Sigmoid colon (tissue), 4 donors: Measurements from ENCODE around the gene GPD2.
A peak's percentile ranks its signal among the peaks of the same experiment; 100 is the strongest.

Source experiments
- POLR2AphosphoS5 ChIP-seq, 4 donors: sonication (generic); formaldehyde crosslinking; IDR thresholded peaks; one replicate each; pipeline ENCODE4 v1.6.1; 2017; ENCODE audit warnings: antibody characterized with exemption in 4 of 4
- TF ChIP-seq, protein P1 (sequence below), 4 experiments: fragments of 450-650 bp in 3 of 4; fragments of 200-600 bp in 1 of 4; IDR thresholded peaks; one replicate each; pipeline ENCODE4 v1.5.1; 2016 to 2019; ENCODE audit warnings: antibody characterized with exemption in 4 of 4, mild to moderate bottlenecking in 3 of 4, moderate library complexity in 2 of 4

DNA sequence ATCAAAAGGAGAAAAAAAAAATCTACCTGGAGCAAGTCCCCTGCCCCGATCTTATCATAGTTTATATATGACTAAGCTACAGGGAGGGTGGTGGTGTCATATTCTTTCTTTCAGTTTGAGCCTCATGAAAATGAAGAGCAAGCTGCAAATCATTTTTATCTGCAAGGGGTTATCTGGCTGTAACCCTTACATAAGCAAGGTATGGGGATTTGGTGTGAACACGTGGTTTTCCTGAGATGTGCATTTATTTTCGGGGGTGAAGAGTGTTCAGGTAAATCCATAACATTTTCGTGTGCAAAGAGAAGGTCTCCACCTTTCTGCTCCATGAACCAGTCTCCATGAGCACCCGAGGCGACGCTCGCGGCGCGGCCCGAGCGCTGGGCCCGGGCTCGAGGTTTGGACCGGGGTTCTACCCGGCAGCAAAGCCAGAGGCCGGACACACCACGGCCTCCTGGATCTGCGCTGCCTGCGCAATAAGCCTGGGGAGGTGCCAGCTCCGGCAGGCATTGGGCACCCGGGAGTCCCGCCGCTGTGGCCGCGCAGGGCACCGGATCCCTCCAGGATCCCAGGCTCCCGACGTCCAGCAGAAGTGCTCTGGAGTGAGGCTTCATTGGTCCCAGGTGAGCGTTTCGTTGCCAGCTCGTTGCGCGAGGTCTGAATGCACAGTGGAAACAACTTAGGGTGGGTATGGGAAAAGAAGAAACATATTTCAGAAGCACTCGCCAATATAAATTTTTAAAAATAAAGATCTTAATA lies 36.1 kb upstream of the GPD2 start:
- TF ChIP-seq, protein P1, sequence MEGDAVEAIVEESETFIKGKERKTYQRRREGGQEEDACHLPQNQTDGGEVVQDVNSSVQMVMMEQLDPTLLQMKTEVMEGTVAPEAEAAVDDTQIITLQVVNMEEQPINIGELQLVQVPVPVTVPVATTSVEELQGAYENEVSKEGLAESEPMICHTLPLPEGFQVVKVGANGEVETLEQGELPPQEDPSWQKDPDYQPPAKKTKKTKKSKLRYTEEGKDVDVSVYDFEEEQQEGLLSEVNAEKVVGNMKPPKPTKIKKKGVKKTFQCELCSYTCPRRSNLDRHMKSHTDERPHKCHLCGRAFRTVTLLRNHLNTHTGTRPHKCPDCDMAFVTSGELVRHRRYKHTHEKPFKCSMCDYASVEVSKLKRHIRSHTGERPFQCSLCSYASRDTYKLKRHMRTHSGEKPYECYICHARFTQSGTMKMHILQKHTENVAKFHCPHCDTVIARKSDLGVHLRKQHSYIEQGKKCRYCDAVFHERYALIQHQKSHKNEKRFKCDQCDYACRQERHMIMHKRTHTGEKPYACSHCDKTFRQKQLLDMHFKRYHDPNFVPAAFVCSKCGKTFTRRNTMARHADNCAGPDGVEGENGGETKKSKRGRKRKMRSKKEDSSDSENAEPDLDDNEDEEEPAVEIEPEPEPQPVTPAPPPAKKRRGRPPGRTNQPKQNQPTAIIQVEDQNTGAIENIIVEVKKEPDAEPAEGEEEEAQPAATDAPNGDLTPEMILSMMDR (IDR thresholded peaks at IDR 0.05), result no peak
- peak in 2 of 4 donors; percentile 1 to 54 for TF ChIP-seq POLR2AphosphoS5 (IDR thresholded peaks at IDR 0.05)
